Measurements from ENCODE around the gene CBL. TPM values are rescaled to one million over a fixed set of nuclear protein-coding genes. Genes with fewer than 3 reads are reported as not detected.

Gene CBL
- total and polyA plus RNA-seq, 9 donors = 3.6 to 17.9 (median 12.3) TPM

- TF ChIP-seq CTCF (IDR thresholded peaks at IDR 0.05) (no peak), EP300 (IDR thresholded peaks at IDR 0.05) (no peak), POLR2A (IDR thresholded peaks at IDR 0.05) (no peak)
- Histone ChIP-seq H3K27ac (peak overlapping the region; percentile 50 to 71), H3K4me3 (no peak overlapping the region), H3K9me3 (no peaks in the 10 kb centered on the region), H3K4me1 (ENCODE audit: insufficient read depth) (peaks cover 17% of the 10 kb centered on the region), H3K27me3 (no peaks in the 10 kb centered on the region), H3K36me3 (no peaks in the 10 kb centered on the region)
- whole genome bisulfite sequencing, 3 donors = 50 to 55% (median 51%) methylated on average over 11 of the region's 11 CpGs
- peak in 1 of 5 donors; percentile 10 for DNase-seq
- intact Hi-C loops (cut with DNase I) = loop anchor here (5.0 to 10.0 kb wide), 3 partner anchors 105 to 115 kb away; partner anchors contain the start of gene CBL (in 3 of the 4)
Observed at GRCh38 chr11:119319700-119320239, 113.6 kb downstream of the CBL start.

- Histone ChIP-seq H3K27me3 (no peaks in the 10 kb centered on the region), H3K9me3 (no peaks in the 10 kb centered on the region), H3K4me3 (peak overlapping the region; percentile 32), H3K36me3 (no peaks in the 10 kb centered on the region), H3K4me1 (ENCODE audit: insufficient read depth) (peaks cover 17% of the 10 kb centered on the region), H3K27ac (peak overlapping the region; percentile 68 to 71)
- WGBS, 3 donors = 32 to 46% (median 43%) methylated on average over 17 of the region's 17 CpGs
- TF ChIP-seq POLR2A (IDR thresholded peaks at IDR 0.05) (no peak), EP300 (IDR thresholded peaks at IDR 0.05) (no peak), CTCF (IDR thresholded peaks at IDR 0.05) (no peak)
- intact Hi-C loops (cut with DNase I) = no loop called here
- DNase-seq = peak in 4 of 5 donors; percentile 23 to 50 (median 42)
Observed at GRCh38 chr11:119320240-119320775, 114.2 kb downstream of the CBL start.

GRCh38 chr11:119320776-119321524 lies 114.8 kb downstream of the CBL start:
- TF ChIP-seq CTCF (IDR thresholded peaks at IDR 0.05) (no peak), POLR2A (IDR thresholded peaks at IDR 0.05) (no peak), EP300 (IDR thresholded peaks at IDR 0.05) (no peak)
- 2 to 3% (median 3%) methylated on average over 57 to 60 of the region's 60 CpGs for WGBS, 3 donors
- Histone ChIP-seq H3K27me3 (no peaks in the 10 kb centered on the region), H3K27ac (peak overlapping the region; percentile 68 to 71), H3K4me1 (ENCODE audit: insufficient read depth) (peaks cover 17% of the 10 kb centered on the region), H3K4me3 (peak overlapping the region; percentile 32), H3K9me3 (no peaks in the 10 kb centered on the region), H3K36me3 (no peaks in the 10 kb centered on the region)
- DNase-seq = peak in 4 of 5 donors; percentile 46 to 74 (median 60)
- intact Hi-C loops (cut with DNase I) = no loop called here

GRCh38 chr11:119322360-119322739 lies 116.2 kb downstream of the CBL start:
- Histone ChIP-seq H3K4me1 (ENCODE audit: insufficient read depth) (peaks cover 11% of the 10 kb centered on the region), H3K4me3 (no peak overlapping the region), H3K36me3 (no peaks in the 10 kb centered on the region), H3K27me3 (no peaks in the 10 kb centered on the region), H3K9me3 (no peaks in the 10 kb centered on the region), H3K27ac (no peak overlapping the region)
- intact Hi-C loops (cut with DNase I) = no loop called here
- WGBS, 3 donors = 30 to 47% (median 36%) methylated on average over 6 of the region's 6 CpGs
- no peak for DNase-seq
- TF ChIP-seq CTCF (IDR thresholded peaks at IDR 0.05) (peak in 1 of 3 donors; percentile 22), POLR2A (IDR thresholded peaks at IDR 0.05) (no peak)
